Measurements from ENCODE around the gene FAM81A. TPM values are rescaled to one million over a fixed set of nuclear protein-coding genes. Genes with fewer than 3 reads are reported as not detected.

FAM81A gene
- total and polyA plus RNA-seq, 11 donors: 0.91 to 4.6 (median 3.2) TPM

GRCh38 chr15:59543721-59544547, 105.9 kb downstream of the FAM81A start:
- DNase-seq: no peak
- Histone ChIP-seq H3K27me3 (peaks cover 0 to 14% (median 0%) of the 10 kb centered on the region in 9 donors), H3K4me3 (no peak overlapping the region), H3K4me1 (no peaks in the 10 kb centered on the region), H3K9me3 (no peaks in the 10 kb centered on the region), H3K36me3 (no peaks in the 10 kb centered on the region), H3K27ac (no peak overlapping the region)
- TF ChIP-seq POLR2A (IDR thresholded peaks at IDR 0.05): no peak
- no peak for TF ChIP-seq CTCF (IDR thresholded peaks at IDR 0.05)
- intact Hi-C loops (cut with DNase I): loop anchor here in 1 of 10 donors (10.0 kb wide), 1 partner anchor 81 kb away; no protein-coding TSS in a partner anchor
- WGBS, 4 donors: 64 to 73% (median 64%) methylated on average over 9 of the region's 9 CpGs
- ATAC-seq: no peak

GRCh38 chr15:59545573-59545972, 107.6 kb downstream of the FAM81A start:
- H3K27ac ChIP-seq: no peak overlapping the region
- TF ChIP-seq POLR2A (IDR thresholded peaks at IDR 0.05): no peak
- no peak for TF ChIP-seq CTCF (IDR thresholded peaks at IDR 0.05)
- intact Hi-C loops (cut with DNase I): loop anchor here in 1 of 10 donors (10.0 kb wide), 1 partner anchor 79 kb away; no protein-coding TSS in a partner anchor
- H3K9me3 ChIP-seq: no peaks in the 10 kb centered on the region
- peaks cover 0 to 14% (median 0%) of the 10 kb centered on the region in 9 donors for H3K27me3 ChIP-seq
- H3K4me1 ChIP-seq: peaks cover 0 to 6% (median 0%) of the 10 kb centered on the region in 12 donors
- WGBS, 4 donors: 65 to 78% (median 72%) methylated on average over 8 of the region's 8 CpGs
- no peaks in the 10 kb centered on the region for H3K36me3 ChIP-seq
- ATAC-seq (no peak), DNase-seq (no peak)
- H3K4me3 ChIP-seq: no peak overlapping the region

GRCh38 chr15:59548501-59549226, 110.7 kb downstream of the FAM81A start:
- Histone ChIP-seq H3K27ac (no peak overlapping the region), H3K36me3 (no peaks in the 10 kb centered on the region), H3K4me1 (peaks cover 0 to 15% (median 0%) of the 10 kb centered on the region in 12 donors), H3K27me3 (peaks cover 0 to 14% (median 0%) of the 10 kb centered on the region in 9 donors), H3K9me3 (no peaks in the 10 kb centered on the region), H3K4me3 (no peak overlapping the region)
- DNase-seq: no peak
- no peak for ATAC-seq
- intact Hi-C loops (cut with DNase I): loop anchor here in 1 of 10 donors (10.0 kb wide), 1 partner anchor 76 kb away; no protein-coding TSS in a partner anchor
- 69 to 76% (median 72%) methylated on average over 9 of the region's 9 CpGs for WGBS, 4 donors
- no peak for TF ChIP-seq POLR2A (IDR thresholded peaks at IDR 0.05)
- TF ChIP-seq CTCF (IDR thresholded peaks at IDR 0.05): no peak

All from heart left ventricle (tissue), 16 donors.